ENCODE measurements around the gene BICRA. TPM values are rescaled to one million over a fixed set of nuclear protein-coding genes. Genes with fewer than 3 reads are reported as not detected.
"Not testable (repeated sequence)": the region's sequence is repeated elsewhere in the genome, so short reads cannot be mapped to it uniquely, and the experiment has no call there.

The BICRA gene
- total RNA-seq, 1 donor from 2014 or later, result 7.2 TPM

DNA sequence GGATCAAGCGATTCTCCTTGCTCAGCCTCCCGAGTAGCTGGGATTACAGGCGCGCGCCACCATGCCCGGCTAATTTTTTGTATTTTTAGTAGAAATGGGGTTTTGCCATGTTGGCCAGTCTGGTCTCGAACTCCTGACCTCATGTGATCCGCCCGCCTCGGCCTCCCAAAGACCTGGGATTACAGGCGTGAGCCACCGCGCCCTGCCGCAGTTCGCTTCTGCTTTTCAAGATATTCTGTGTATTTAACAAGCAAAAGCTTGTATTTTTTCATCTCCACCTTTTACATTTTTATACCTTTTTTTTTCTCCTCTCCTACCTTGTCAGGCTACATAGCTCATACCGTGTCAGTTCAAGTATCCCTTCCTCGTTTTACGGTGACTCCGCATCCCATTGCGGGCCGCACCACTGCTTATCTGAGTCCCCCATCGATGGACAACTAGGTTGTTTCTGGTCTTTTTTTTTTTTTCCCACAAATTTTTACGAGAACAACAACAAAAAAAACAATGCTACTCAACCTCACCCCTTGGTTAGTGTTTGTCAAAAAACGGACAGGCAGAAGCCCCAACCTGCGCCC lies 9.2 kb upstream of the BICRA start:
- DNase-seq; ATAC-seq (ENCODE audit: poor library complexity): not testable (repeated sequence)
- intact Hi-C loops (cut with DNase I), result loop anchor here (2.0 kb wide), 1 partner anchor 85 kb away; the partner anchor contains the start of gene NAPA

DNA sequence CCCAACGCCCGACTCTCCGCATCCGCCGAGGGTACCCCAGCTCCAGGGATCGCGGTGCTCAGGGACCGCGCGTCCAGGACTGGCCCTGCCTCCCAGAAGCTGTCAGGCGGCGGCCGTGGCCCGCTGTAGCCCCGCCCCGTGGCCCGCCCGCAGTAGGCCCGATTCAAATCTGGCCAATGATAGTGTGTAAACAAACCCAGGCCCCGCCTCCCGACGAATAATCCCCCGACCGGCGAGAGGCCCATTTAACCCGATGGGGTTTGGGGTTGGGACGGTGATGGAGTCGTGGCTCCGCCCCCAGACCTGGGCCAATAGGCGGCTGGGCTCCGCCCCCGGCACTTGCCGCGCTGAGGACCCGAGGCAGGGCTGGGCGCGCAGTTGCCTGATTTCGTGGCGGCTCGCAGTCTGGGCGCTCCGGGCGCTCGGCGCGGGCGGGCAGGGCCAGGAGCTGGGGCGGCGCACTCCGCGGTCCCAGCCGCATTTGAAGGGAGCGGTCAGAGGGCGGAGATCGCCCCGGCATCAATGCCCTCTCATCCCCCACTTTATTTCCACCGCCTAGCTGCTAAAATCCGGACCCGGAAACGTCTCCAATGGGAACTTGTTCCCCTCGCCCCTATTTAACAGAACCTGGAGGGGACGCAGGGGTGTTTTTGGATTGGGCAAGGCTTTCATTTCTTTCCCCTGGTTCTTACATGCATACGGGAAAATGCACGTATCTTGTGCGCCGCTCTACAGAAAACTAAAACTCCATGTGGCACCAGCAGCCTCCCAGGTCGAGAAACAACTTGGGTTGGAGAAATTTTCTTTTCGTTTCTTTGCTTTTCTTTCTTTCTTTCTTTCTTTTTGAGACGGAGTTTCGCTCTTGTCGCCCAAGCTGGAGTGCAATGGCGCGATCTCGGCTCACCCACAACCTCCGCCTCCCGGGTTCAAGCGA lies 8.4 kb upstream of the BICRA start:
- intact Hi-C loops (cut with DNase I), result loop anchor here (2.0 kb wide), 1 partner anchor 86 kb away; the partner anchor contains the start of gene NAPA
- peak; percentile 100 for DNase-seq
- peak; percentile 98 for ATAC-seq (ENCODE audit: poor library complexity)

GRCh38 chr19:47601180-47601904 lies 7.6 kb upstream of the BICRA start:
- no peak for ATAC-seq (ENCODE audit: poor library complexity)
- intact Hi-C loops (cut with DNase I), result loop anchor here (2.0 kb wide), 1 partner anchor 87 kb away; the partner anchor contains the start of gene NAPA
- DNase-seq, result no peak

- no peak for ATAC-seq (ENCODE audit: poor library complexity)
- intact Hi-C loops (cut with DNase I), result no loop called here
- no peak for DNase-seq
Observed at GRCh38 chr19:47603706-47604565, 5.0 kb upstream of the BICRA start.

- intact Hi-C loops (cut with DNase I), result loop anchor here (2.0 kb wide), 1 partner anchor 91 kb away; no protein-coding TSS in a partner anchor
Observed at GRCh38 chr19:47607564-47608073, 1.3 kb upstream of the BICRA start.

GRCh38 chr19:47608074-47608918 lies 638 bp upstream of the BICRA start:
- peak; percentile 94 for ATAC-seq (ENCODE audit: poor library complexity)
- peak; percentile 96 for DNase-seq
- intact Hi-C loops (cut with DNase I), result loop anchor here (2.0 kb wide), 1 partner anchor 91 kb away; no protein-coding TSS in a partner anchor

More at GRCh38 chr19:47607564-47608073, 1.3 kb upstream of the BICRA start:
- no peak for DNase-seq
- no peak for ATAC-seq (ENCODE audit: poor library complexity)

DNA sequence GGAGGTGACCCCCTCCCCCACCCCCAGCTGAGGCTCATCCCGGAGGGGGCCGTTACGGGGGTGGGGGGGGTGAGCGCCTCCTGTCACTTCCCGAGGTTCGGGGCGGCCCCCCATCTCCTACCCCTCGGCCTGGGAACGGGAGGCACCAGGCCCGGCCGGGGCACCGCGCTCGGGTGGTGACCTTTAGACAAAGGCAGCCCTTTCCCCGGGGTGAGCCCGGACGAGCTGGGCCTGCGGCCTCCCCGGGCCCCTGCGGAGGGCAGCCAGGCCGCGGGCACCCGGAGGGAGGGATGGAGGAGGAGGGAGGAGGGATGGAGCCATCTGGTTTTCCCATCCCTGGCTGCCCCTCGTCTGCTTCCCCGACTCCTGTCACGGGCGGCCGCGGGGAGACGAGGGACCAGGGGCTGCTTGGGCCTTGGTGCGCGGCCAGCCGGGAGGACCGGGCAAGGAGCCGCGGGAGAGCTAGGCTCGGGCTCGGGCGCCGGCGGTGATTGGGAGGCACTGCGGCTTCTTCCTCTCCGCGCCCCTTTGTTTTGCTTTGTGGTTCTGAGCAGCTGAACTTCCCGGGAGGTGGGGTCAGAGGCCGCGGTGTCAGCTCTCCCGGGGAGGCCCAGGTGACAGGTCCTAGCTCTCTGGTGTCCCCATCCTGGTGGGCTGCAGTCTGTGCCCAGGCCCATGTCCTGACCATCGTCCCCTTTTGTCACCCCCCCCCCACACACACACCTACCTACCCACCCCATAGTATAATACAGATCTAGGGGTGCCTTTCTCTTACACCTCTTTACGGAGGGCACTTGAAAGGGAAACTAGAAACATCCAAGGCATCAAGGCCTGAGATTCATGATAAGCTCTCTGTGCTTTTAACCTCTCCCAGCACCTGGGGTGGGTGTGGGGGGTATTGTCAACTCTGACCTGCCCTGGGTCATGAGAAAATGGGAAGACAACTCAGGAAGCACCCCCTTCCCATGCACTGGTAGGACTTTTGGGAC lies 1.3 kb downstream of the BICRA start:
- DNase-seq (peak; percentile 67), ATAC-seq (ENCODE audit: poor library complexity) (peak; percentile 31)
- intact Hi-C loops (cut with DNase I), result loop anchor here (2.0 kb wide), 1 partner anchor 89 kb away; no protein-coding TSS in a partner anchor

- intact Hi-C loops (cut with DNase I), result no loop called here
- no peak for ATAC-seq (ENCODE audit: poor library complexity)
- DNase-seq, result no peak
Observed at GRCh38 chr19:47610902-47611301, 2.0 kb downstream of the BICRA start.

DNA sequence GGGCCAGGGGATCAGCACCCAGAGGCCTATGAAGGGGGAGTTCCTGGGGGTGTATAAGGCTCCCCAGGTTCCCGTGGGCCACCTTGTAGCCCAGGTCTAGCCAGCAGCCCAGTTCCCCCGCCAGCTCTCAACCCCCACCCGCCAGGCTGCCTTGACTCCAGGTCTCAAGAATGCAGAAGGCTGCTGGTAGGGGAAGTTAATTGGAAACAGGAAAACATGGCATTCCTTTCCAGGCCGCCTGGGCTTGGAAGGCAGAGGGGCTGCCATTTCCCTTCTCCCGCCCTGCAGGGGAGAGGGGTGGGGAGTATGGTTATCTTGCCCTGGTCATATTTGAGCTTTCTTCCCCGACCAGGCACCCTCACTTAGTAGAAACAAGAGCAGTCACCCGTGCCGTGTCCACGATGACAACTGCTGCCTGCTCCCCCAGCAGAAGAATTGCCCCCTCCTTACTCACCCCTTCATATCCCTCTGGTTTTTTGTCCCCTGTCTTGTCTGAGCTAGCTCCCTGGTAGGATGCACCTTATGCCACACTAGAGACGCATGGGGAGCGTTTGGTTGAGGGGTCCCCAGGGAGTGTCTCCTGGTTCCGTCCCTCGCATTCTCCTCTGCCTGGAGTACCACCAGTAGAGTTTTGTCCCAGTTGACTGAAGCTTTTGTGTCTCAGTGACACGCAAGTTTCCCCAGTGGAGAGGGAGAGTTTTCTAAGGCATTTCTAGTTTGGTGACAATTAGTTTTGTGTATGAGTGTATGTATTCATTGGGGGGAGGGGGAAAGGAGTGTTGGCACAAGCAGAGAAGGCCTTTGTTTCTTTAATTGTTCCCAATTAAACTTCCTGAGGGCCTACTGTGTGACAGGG lies 4.5 kb downstream of the BICRA start:
- no peak for ATAC-seq (ENCODE audit: poor library complexity)
- intact Hi-C loops (cut with DNase I), result no loop called here
- no peak for DNase-seq

- DNase-seq (no peak), ATAC-seq (ENCODE audit: poor library complexity) (no peak)
- intact Hi-C loops (cut with DNase I), result no loop called here
Observed at GRCh38 chr19:47614021-47614295, 5.0 kb downstream of the BICRA start.

GRCh38 chr19:47614559-47614958 lies 5.6 kb downstream of the BICRA start:
- intact Hi-C loops (cut with DNase I), result no loop called here
- ATAC-seq (ENCODE audit: poor library complexity), result no peak
- DNase-seq, result no peak

GRCh38 chr19:47615230-47615629 lies 6.3 kb downstream of the BICRA start:
- intact Hi-C loops (cut with DNase I), result no loop called here
- ATAC-seq (ENCODE audit: poor library complexity) (no peak), DNase-seq (no peak)

- ATAC-seq (ENCODE audit: poor library complexity) (no peak), DNase-seq (no peak)
- intact Hi-C loops (cut with DNase I), result no loop called here
Observed at GRCh38 chr19:47615714-47616113, 6.8 kb downstream of the BICRA start.

DNA sequence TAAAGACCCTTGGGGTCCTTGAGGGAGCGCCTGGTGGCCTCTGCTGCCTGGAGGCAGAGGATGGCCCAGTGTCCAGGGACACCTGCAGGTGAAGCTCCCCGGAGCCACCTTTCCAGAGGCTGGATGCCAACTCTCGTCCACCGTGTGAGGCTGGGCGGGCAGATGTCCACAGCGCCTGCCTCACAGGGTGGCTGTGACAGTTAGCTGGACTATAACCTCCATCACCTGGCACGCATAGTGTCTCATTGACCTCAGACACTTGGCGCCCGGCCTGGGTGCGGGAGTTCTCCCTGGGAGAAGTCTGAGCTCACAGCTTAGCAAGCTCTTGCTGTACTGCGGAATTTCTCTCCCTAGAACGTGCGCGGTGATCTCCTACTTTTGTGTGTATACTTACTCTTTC lies 9.8 kb downstream of the BICRA start:
- intact Hi-C loops (cut with DNase I), result no loop called here
- ATAC-seq (ENCODE audit: poor library complexity) (peak; percentile 88), DNase-seq (peak; percentile 91)

GRCh38 chr19:47619763-47620162 lies 10.8 kb downstream of the BICRA start:
- no peak for DNase-seq
- ATAC-seq (ENCODE audit: poor library complexity), result no peak
- intact Hi-C loops (cut with DNase I), result loop anchor here (5.0 kb wide), 1 partner anchor 43 kb away; no protein-coding TSS in a partner anchor

All from Right ventricle myocardium superior (tissue), 1 donor.